ENCODE measurements around the gene DENND6B. TPM values are rescaled to one million over a fixed set of nuclear protein-coding genes. Genes with fewer than 3 reads are reported as not detected.

DENND6B gene
- total RNA-seq, 1 donor from 2014 or later: 32.1 TPM

DNA sequence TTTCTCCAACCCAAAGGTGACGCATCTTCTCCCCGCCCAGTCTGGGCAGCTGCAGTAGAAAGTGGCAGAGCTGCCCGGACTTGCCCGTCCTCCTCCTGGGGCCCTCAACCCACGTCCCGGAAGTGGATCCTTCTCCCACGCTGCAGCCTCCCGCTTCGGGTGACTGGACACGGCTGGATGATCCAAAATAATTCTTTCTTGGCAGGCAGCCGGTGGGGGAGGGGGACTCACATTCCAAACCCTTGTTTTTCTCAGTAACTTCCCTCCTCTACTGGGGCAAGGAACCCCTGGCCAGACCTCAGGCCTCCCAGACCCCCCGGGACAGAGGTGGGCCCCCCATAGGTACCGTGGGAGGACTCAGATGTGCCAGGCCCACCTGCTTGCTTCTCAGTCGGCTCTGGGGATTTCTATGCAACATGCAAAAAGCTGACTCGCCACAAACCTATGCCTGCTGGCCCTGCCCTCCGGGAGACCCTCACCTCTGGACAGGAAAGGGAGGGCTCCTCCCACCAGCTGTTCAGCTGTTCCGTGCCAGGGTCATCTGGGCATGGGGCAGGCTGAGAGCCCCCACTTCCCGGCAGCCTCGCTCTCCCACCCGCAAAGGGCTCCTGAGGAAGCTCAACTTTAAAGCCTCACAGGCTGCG, 20.8 kb downstream of the DENND6B start:
- Mint-ChIP-seq H3K4me3 (ENCODE audit: unreplicated experiment) (peak overlapping the region; percentile 85), H3K9me3 (ENCODE audit: unreplicated experiment) (peaks cover 5% of the 10 kb centered on the region), H3K27ac (ENCODE audit: unreplicated experiment) (no peak overlapping the region), H3K4me1 (ENCODE audit: low read depth, unreplicated experiment) (peaks cover 8% of the 10 kb centered on the region), H3K36me3 (ENCODE audit: unreplicated experiment) (no peaks in the 10 kb centered on the region), H3K27me3 (ENCODE audit: unreplicated experiment) (peaks cover 11% of the 10 kb centered on the region)
- no peak for DNase-seq
- TF ChIP-seq, protein P1, sequence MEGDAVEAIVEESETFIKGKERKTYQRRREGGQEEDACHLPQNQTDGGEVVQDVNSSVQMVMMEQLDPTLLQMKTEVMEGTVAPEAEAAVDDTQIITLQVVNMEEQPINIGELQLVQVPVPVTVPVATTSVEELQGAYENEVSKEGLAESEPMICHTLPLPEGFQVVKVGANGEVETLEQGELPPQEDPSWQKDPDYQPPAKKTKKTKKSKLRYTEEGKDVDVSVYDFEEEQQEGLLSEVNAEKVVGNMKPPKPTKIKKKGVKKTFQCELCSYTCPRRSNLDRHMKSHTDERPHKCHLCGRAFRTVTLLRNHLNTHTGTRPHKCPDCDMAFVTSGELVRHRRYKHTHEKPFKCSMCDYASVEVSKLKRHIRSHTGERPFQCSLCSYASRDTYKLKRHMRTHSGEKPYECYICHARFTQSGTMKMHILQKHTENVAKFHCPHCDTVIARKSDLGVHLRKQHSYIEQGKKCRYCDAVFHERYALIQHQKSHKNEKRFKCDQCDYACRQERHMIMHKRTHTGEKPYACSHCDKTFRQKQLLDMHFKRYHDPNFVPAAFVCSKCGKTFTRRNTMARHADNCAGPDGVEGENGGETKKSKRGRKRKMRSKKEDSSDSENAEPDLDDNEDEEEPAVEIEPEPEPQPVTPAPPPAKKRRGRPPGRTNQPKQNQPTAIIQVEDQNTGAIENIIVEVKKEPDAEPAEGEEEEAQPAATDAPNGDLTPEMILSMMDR (IDR thresholded peaks at IDR 0.05; ENCODE audit: partially characterized antibody, unreplicated experiment): no peak

DNA sequence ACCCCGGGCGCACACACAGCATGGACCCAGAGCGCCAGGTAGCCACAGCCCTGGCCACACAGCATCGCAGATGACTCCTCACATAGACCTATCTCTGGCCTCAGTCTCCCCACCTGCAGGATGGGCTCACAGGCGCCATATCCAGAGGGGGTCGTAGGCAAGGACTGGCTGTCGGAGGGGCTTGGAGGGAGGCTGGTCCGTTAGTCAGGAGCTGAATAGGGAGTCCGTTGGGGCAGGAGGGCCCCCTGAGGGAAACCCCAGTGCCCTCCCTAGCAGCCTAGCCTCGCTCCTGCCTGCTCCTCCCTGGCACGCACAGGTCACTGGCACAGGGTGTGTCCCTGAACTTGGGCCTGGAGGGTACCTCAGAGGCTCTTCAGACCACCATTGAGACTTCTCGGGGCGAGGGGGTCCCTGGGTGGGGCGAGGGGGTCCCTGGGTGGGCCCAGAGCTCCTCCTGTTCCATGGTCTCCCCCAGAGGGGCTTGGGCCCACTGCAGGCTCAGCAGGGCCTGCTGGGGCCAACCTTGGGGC, 21.4 kb downstream of the DENND6B start:
- Mint-ChIP-seq H3K27ac (ENCODE audit: unreplicated experiment) (no peak overlapping the region), H3K36me3 (ENCODE audit: unreplicated experiment) (no peaks in the 10 kb centered on the region), H3K4me3 (ENCODE audit: unreplicated experiment) (no peak overlapping the region), H3K27me3 (ENCODE audit: unreplicated experiment) (peaks cover 12% of the 10 kb centered on the region), H3K9me3 (ENCODE audit: unreplicated experiment) (peaks cover 7% of the 10 kb centered on the region), H3K4me1 (ENCODE audit: low read depth, unreplicated experiment) (peaks cover 8% of the 10 kb centered on the region)
- TF ChIP-seq, protein P1 (IDR thresholded peaks at IDR 0.05; ENCODE audit: partially characterized antibody, unreplicated experiment): no peak
- no peak for DNase-seq

DNA sequence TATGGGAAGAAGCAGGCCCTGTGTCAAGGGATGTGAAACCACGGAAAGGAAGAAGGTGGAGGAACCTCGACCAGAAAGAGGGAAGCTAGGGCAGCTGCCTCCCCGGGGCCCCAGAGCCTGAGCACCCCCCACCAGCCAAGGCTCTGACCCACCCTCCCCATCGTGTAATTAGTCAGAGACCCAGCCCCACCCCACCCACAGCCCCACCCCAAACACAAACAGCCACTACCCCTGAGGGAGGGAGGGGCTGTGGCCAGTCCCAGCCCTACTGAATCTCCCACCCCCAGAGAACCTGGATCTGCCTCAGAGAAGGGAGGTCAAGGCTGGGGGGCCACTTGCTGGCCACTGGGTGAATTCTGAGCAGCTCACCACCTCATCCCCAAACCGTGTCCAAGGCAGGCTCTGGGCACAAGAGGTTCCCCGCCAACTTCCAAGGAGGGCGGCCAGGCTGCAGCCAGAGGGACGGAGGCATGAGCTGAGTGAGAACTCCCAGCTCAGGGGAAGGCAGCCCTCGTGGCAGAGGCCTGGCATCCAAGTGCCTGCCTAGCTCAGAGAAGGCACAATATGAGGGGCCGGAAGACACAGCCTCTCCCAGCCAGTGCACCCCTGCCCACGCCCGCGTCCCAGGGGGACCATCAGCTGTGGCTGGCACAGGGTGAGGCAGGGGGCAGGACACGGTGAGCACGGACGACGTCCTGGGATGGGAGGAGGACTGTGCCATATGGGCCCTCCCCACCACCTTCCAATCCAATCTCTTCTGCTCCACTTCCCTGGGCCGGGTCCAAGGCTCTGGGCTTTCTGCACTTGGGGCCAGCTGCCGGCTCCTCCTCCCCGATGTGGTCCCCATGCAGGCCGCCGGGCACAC, 22.1 kb downstream of the DENND6B start:
- H3K27ac Mint-ChIP-seq (ENCODE audit: unreplicated experiment): no peak overlapping the region
- no peak for DNase-seq
- H3K4me3 Mint-ChIP-seq (ENCODE audit: unreplicated experiment): no peak overlapping the region
- no peaks in the 10 kb centered on the region for H3K36me3 Mint-ChIP-seq (ENCODE audit: unreplicated experiment)
- peaks cover 12% of the 10 kb centered on the region for H3K27me3 Mint-ChIP-seq (ENCODE audit: unreplicated experiment)
- H3K4me1 Mint-ChIP-seq (ENCODE audit: low read depth, unreplicated experiment): peaks cover 8% of the 10 kb centered on the region
- H3K9me3 Mint-ChIP-seq (ENCODE audit: unreplicated experiment): peaks cover 7% of the 10 kb centered on the region
- TF ChIP-seq, protein P1 (IDR thresholded peaks at IDR 0.05; ENCODE audit: partially characterized antibody, unreplicated experiment): no peak

DNA sequence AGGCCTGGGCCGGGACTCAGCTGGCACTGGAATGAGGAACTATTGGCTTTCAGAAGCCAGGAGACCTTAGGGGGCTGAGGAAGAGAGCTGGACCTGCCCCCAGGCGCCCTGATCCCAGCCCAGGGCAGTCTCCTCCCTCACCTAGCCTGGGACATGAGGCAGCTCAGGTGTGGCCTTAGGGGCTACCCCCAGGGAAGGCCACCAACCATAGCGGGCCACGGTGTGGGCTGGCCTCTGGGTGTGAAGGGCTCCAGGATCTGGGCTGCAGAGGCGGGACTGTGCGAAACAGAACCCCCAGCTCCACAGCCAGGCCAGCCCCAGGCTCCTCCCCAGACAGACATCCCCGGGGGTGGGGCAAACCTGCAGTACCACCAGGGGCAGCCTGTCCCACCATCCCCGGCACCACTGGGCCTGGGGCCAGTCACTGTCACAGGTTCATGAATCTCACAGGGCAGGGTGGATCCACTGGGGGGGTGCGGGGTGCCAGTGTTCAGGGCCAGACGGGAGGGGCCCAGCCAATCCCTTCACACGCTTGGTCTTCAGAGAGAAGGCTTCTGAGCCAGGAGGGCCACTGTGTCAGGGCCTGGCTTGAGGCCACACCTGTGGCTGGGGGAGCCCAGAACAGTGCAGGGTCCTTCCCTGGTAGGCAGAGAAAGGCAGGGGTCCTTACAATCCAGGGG, 22.8 kb downstream of the DENND6B start:
- TF ChIP-seq, protein P1 (IDR thresholded peaks at IDR 0.05; ENCODE audit: partially characterized antibody, unreplicated experiment): no peak
- no peak for DNase-seq
- Mint-ChIP-seq H3K9me3 (ENCODE audit: unreplicated experiment) (peaks cover 7% of the 10 kb centered on the region), H3K36me3 (ENCODE audit: unreplicated experiment) (no peaks in the 10 kb centered on the region), H3K27me3 (ENCODE audit: unreplicated experiment) (peaks cover 10% of the 10 kb centered on the region), H3K4me1 (ENCODE audit: low read depth, unreplicated experiment) (peaks cover 5% of the 10 kb centered on the region), H3K27ac (ENCODE audit: unreplicated experiment) (no peak overlapping the region), H3K4me3 (ENCODE audit: unreplicated experiment) (no peak overlapping the region)
